Endothelial cell of hepatic sinusoid (primary cell): ENCODE results near the gene GRID1.
"Not testable (repeated sequence)": the region's sequence is repeated elsewhere in the genome, so short reads cannot be mapped to it uniquely, and the experiment has no call there.

Experiments used
- in situ Hi-C: cut with HindIII; loops from 2 replicates; pipeline ENCODE4 v1.10.0; 2017; ENCODE audit warnings: low sequenced_read_pairs

The GRID1 gene

GRCh38 chr10:85699066-85699465 is 667.5 kb downstream of the GRID1 start:
- in situ Hi-C loops = not testable (repeated sequence)

- in situ Hi-C loops = no loop called here
Observed at GRCh38 chr10:85696893-85697292, 669.7 kb downstream of the GRID1 start.

DNA sequence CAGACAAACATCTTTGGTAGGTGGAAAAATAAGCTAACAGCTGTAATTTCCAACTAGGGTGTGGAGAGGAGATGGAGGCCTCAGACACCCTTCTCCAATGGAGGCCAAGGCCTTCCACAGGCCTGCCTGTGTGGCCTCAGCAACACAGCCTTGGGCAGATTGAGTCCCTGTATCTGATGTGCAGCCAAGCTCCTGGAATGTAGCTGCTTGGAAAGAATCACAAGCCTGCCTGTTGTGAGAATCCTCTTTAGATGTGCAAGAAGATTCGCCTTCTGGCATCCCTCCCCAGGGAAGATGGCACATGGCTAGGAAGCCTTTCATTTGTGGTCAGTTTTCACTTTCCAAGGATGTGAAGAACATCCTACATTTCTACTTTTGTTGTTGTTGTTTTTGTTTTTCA is 684.0 kb downstream of the GRID1 start:
- in situ Hi-C loops = no loop called here

GRCh38 chr10:85679710-85680109 is 686.9 kb downstream of the GRID1 start:
- in situ Hi-C loops = no loop called here

GRCh38 chr10:85679061-85679460 is 687.5 kb downstream of the GRID1 start:
- in situ Hi-C loops = no loop called here

- in situ Hi-C loops = no loop called here
Observed at GRCh38 chr10:85674851-85675250, 691.7 kb downstream of the GRID1 start.

DNA sequence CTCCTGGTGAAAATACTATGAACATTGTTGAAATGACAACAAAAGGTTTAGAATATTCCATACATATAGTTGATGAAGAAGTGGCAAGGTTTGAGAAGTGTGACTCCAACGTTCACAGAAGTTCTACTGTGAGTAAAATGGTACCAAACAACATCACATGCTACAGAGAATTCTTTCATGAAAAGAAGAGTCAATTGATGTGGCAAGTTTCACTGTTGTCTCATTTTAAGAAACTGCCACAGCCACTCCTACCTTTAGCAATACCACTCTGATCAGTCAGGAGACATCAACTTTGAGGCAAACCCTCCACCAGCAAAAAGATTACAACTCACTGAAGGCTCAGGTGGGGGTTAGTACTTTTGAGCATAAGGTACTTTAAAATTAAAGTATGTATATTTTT is 693.3 kb downstream of the GRID1 start:
- in situ Hi-C loops = no loop called here

GRCh38 chr10:85671530-85671929 is 695.1 kb downstream of the GRID1 start:
- in situ Hi-C loops = no loop called here

DNA sequence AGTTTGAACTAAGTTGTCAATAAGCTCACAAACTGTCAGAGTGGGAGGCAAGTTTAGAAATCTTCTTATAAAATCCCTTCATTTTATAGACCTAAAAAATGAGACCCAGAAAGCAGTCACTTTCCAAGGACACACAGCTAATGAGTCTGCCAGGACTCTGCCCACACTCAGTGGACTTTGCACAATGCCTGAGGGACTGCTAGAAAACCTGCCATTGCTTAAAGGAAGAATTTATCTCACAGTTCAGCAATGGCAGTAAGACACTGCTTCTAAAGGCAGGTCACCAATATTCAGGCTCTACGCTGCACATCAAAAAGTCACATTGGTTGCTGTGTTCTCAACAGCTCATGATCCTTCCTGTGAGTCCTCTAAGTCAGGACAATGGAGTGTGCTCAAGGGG is 698.1 kb downstream of the GRID1 start:
- in situ Hi-C loops = no loop called here

DNA sequence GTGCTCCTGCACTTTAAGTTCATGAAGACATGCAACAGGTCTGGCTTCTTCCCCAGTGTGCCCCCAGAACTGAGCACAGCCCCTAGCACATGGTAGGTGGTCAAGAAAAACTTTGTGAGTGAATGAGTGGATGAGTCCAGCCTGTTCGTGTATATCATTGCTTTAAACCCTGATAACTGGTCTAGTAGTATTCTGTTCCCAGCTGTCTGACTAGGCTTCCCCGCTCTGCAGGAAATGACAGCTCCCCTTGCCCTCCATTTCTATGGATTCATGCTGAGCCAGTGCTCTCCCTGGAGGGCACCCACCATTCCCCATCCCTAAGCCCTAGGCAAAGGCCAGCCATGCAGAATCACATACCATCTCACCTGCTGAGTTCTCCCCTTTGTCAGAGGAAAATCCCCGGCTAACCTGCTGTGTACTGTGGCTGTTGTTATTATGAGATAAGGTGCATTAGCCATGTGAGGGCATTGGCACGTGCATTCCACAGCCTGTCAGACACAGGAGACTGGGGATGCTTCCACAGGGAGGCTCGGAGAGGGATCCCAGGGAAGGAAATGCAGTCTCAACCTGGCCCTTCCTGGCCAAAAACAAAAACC is 698.9 kb downstream of the GRID1 start:
- in situ Hi-C loops = no loop called here

- in situ Hi-C loops = no loop called here
Observed at GRCh38 chr10:85666987-85667386, 699.6 kb downstream of the GRID1 start.

DNA sequence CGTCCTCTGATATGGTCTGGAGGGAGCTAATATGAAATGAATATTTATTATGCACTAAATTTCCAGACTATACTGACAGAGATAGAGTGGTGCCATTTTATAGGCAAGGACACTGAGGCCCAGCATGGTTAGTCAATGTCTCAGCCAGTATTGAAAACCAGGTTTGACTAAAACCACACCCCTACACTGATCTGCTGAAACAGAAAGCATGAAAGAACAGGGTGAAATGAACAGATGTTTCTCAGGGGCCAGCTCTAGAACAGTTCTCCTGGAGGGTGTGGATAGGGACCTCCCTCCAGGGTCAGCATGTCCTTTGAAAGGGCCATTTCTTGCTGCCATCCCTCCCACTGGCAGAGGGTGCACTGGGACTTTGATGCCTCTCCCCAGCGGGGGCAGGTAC is 700.5 kb downstream of the GRID1 start:
- in situ Hi-C loops = no loop called here

- in situ Hi-C loops = no loop called here
Observed at GRCh38 chr10:85665681-85666080, 700.9 kb downstream of the GRID1 start.

DNA sequence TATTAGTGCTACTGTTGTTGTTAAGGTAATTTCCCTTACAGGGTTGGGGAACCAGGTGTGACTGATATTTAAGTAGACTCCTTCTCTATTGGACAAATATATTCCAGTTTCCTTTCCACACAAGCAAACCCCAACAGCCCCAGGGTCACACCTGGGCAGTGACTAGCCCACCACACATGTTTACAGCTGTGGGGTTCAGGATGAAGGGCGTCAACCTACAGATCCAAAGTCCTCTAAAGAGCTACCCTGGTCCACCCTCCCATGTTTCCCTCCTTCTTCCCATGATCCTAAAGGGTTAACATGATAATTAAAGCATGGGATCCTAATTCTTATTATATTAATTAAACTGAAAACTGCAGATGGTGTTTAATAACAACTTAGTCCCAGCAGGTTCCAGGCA is 701.5 kb downstream of the GRID1 start:
- in situ Hi-C loops = no loop called here

DNA sequence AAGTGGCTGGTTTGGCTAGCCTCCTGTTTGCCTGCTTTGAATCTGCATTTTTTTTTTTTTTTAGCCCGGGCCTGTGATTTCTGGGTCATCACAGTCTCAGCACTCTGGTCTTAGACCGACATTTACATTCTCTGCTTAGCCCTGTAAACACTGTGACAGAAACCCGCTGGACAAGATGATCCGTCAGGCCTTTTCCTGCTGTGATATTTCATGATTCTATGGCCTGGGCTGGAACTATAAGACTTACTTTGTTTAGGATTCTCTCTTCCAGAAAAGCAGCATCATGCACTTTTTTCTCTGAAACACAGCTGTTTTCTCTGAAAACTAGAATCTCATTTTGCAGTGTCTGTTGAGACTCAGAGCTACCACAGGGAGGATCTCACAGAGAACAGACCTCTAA is 705.5 kb downstream of the GRID1 start:
- in situ Hi-C loops = no loop called here

DNA sequence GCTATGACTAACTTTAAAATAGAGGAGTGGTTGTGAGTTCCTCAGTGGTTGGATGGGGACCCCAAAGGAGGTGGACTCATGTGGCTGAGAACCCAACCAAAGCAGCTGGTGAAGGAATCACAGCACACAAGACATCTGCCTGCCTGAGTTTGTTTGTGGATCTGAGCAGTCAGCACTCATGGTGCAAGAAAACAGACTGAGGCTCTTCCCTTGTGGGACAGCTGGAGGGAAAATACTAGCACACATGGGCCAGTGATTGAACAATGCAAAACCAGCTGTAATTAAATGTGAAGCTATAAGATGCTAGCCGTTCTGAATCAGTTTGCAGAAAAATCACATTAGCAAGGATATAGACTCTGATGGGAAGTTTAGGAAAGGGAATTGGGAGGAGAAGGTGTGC is 707.3 kb downstream of the GRID1 start:
- in situ Hi-C loops = no loop called here

GRCh38 chr10:85658518-85658917 is 708.1 kb downstream of the GRID1 start:
- in situ Hi-C loops = no loop called here

GRCh38 chr10:85657476-85658113 is 709.0 kb downstream of the GRID1 start:
- in situ Hi-C loops = no loop called here

DNA sequence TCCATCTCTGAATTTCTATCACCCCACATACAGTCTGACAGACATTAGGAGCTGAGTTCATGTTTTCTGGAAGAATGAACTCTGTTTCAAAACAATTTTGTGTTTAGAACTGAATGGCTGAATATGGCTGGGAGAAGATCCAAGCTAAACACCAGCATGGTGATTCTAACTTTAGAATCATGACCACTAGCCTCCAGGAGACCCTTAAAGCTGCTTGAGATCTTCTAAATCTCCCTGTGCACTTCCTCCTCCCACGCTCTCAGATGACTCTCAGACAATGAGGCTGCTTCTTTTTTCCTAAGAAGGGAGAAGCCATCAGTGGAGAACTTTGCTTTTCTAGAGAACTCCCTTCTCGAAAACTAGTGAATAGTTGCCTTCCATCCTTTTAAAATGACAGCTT is 711.2 kb downstream of the GRID1 start:
- in situ Hi-C loops = no loop called here

- in situ Hi-C loops = no loop called here
Observed at GRCh38 chr10:85651497-85651882, 715.1 kb downstream of the GRID1 start.

DNA sequence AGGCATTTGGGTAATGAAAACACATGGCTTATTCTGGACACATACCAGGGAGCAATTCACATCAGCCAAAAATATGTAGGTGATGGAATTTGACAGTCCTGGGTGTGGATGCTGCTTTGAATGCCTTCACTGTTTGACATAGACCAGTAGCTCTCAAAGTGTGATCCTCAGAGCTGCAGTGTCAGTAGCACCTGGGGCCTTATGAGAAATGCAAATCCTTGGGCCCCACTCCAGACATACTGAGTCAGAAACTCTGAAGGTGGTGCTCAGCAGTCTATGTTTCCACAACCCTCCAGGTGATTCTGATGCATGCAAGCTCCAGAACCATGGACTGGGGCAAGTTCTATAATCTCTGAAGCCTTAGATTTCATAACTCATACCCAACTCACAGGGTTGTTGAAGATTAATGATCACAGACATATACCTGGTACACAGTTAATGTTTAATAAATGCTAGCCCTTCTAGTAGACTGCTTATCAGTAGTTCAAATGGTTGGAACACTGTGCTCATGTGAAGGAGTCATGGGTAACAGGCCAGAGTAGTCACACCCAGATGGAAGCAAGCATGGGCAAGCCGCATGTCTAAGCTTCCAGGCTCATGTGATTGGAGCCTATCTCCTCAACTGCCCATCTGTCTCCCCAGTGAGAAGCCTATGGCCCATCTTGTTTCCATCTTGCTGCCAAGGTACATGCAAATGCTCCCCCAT is 715.7 kb downstream of the GRID1 start:
- in situ Hi-C loops = no loop called here

- in situ Hi-C loops = no loop called here
Observed at GRCh38 chr10:85649461-85649860, 717.1 kb downstream of the GRID1 start.
